ENCODE measurements around the gene RAD51B. TPM values are rescaled to one million over a fixed set of nuclear protein-coding genes. Genes with fewer than 3 reads are reported as not detected.

Gene RAD51B
- total and polyA plus RNA-seq, 2 of the 13 experiments (the other 11 are each of a cell fraction or from before 2014, with no cell fraction given): 7.0 to 9.5 TPM

DNA sequence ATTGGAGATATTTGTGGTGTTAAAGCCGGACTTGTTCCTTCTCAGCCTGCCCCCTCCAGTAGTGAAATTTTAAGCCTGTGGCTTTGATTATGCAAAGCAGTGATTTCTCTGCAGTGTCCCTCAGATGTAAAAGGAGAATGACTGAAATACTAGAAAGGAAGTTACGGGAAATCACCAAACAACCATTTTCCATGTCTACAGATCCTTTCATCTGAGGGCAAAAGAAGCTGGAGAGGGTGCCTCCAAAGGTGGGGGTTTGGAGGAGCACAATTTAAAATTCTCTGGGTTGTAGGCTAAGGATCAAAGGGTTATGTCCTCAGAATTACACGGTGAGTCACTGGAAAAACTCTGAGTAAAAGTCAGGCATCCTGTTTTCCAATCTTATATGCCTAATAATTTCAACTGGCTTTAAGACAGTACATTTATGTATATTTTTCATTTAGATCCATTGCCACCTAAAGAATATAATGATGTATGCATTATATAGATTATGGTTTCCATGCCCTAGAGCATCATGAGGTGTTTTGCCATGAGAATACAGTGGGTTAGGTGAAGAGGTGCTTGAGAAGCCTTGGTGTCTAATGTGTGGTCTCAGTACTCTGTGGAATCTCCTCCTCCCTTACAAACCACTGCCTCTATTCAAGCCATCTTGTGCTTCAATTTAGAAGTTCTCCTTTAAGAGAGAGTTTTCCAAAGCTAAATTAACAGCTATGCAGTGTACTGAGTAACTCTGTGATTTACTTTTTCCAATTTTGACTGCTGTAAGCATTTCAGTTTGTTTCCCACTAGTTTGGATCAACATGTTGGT is 362.1 kb downstream of the RAD51B start:
- ChIA-PET CTCF (ENCODE audit: low intra/inter-chr PET ratio, low total read pairs) (no interaction called here), POLR2A (interaction anchor here (1.0 to 2.2 kb wide), 3 partner anchors 9 to 10 kb away, joined by 3 to 5 read pairs (median 4); no protein-coding TSS in a partner anchor)
- Histone ChIP-seq H3K36me3 (replicated peaks in 1 of 2; ENCODE audit: control insufficient read depth in 1 of 2, insufficient read depth in 2 of 2, low read length in 2 of 2) (no peaks in the 10 kb centered on the region), H3K4me1 (ENCODE audit: insufficient read depth, low read length) (peaks cover 24% of the 10 kb centered on the region), H4K20me1 (ENCODE audit: insufficient read depth, low read length) (no peaks in the 10 kb centered on the region), H3K27me3 (ENCODE audit: control insufficient read depth in 1 of 2, insufficient read depth in 2 of 2, low read length in 2 of 2) (no peaks in the 10 kb centered on the region), H3K9ac (ENCODE audit: insufficient read depth, low read depth, low read length) (no peak overlapping the region), H3K9me3 (ENCODE audit: low read length) (no peaks in the 10 kb centered on the region), H3K27ac (ENCODE audit: extremely low read length, insufficient read depth, low read length) (peak overlapping the region; percentile 10), H3K79me2 (ENCODE audit: insufficient read depth, low read length) (no peaks in the 10 kb centered on the region), H3K4me3 (replicated peaks in 1 of 3; ENCODE audit: insufficient read depth in 1 of 3, low read depth in 2 of 3, low read length in 3 of 3) (no peak overlapping the region), H2AFZ (ENCODE audit: low read length) (no peak overlapping the region), H3K4me2 (ENCODE audit: low read depth, low read length) (peak overlapping the region; percentile 13)
- DNase-seq (ENCODE audit: low spot score) (peak; percentile 68), FAIRE-seq (no peak), ATAC-seq (peak; percentile 66)
- no TSS peak for BruUV-seq (replicated peaks)
- intact Hi-C loops (cut with micrococcal nuclease; ENCODE audit: unreplicated experiment) (no loop called here), in situ Hi-C loops (cut with HindIII; ENCODE audit: extremely low pct_ligation_motif_present, low pct_unique_long_range_greater_than_20kb) (no loop called here)
- 60% methylated on average over 3 of the region's 3 CpGs for WGBS (ENCODE audit: low lambda C conversion rate)
- TF ChIP-seq GTF3A (CRISPR knock-in tag; conservative IDR thresholded peaks at IDR 0.05) (no peak), KDM2A (CRISPR knock-in tag; IDR thresholded peaks at IDR 0.05; ENCODE audit: borderline replicate concordance, low read depth) (no peak), CREB1 (IDR thresholded peaks at IDR 0.05) (no peak), CREB1 (CRISPR knock-in tag; IDR thresholded peaks at IDR 0.05) (no peak), HIVEP1 (CRISPR knock-in tag; IDR thresholded peaks at IDR 0.05) (no peak), ZNF569 (CRISPR knock-in tag; IDR thresholded peaks at IDR 0.05; ENCODE audit: borderline replicate concordance) (no peak), ZFP36L2 (CRISPR knock-in tag; IDR thresholded peaks at IDR 0.05) (no peak), SYNCRIP (IDR thresholded peaks at IDR 0.05; ENCODE audit: insufficient read depth, low read depth, low read length) (no peak), FOXA1 (IDR thresholded peaks at IDR 0.05) (no peak), FOXA1 (CRISPR knock-in tag; IDR thresholded peaks at IDR 0.05) (no peak), PAWR (CRISPR knock-in tag; IDR thresholded peaks at IDR 0.05; ENCODE audit: borderline replicate concordance) (no peak), EZH2 (conservative IDR thresholded peaks at IDR 0.05; ENCODE audit: low read depth, low read length) (no peak)
- TF ChIP-seq, protein P1, sequence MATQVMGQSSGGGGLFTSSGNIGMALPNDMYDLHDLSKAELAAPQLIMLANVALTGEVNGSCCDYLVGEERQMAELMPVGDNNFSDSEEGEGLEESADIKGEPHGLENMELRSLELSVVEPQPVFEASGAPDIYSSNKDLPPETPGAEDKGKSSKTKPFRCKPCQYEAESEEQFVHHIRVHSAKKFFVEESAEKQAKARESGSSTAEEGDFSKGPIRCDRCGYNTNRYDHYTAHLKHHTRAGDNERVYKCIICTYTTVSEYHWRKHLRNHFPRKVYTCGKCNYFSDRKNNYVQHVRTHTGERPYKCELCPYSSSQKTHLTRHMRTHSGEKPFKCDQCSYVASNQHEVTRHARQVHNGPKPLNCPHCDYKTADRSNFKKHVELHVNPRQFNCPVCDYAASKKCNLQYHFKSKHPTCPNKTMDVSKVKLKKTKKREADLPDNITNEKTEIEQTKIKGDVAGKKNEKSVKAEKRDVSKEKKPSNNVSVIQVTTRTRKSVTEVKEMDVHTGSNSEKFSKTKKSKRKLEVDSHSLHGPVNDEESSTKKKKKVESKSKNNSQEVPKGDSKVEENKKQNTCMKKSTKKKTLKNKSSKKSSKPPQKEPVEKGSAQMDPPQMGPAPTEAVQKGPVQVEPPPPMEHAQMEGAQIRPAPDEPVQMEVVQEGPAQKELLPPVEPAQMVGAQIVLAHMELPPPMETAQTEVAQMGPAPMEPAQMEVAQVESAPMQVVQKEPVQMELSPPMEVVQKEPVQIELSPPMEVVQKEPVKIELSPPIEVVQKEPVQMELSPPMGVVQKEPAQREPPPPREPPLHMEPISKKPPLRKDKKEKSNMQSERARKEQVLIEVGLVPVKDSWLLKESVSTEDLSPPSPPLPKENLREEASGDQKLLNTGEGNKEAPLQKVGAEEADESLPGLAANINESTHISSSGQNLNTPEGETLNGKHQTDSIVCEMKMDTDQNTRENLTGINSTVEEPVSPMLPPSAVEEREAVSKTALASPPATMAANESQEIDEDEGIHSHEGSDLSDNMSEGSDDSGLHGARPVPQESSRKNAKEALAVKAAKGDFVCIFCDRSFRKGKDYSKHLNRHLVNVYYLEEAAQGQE (IDR thresholded peaks at IDR 0.05; ENCODE audit: borderline replicate concordance in 1 of 2, low read depth in 1 of 2, low read length in 2 of 2): no peak
- TF ChIP-seq, protein P2, sequence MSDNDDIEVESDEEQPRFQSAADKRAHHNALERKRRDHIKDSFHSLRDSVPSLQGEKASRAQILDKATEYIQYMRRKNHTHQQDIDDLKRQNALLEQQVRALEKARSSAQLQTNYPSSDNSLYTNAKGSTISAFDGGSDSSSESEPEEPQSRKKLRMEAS (IDR thresholded peaks at IDR 0.05): no peak
- TF ChIP-seq, protein P3, sequence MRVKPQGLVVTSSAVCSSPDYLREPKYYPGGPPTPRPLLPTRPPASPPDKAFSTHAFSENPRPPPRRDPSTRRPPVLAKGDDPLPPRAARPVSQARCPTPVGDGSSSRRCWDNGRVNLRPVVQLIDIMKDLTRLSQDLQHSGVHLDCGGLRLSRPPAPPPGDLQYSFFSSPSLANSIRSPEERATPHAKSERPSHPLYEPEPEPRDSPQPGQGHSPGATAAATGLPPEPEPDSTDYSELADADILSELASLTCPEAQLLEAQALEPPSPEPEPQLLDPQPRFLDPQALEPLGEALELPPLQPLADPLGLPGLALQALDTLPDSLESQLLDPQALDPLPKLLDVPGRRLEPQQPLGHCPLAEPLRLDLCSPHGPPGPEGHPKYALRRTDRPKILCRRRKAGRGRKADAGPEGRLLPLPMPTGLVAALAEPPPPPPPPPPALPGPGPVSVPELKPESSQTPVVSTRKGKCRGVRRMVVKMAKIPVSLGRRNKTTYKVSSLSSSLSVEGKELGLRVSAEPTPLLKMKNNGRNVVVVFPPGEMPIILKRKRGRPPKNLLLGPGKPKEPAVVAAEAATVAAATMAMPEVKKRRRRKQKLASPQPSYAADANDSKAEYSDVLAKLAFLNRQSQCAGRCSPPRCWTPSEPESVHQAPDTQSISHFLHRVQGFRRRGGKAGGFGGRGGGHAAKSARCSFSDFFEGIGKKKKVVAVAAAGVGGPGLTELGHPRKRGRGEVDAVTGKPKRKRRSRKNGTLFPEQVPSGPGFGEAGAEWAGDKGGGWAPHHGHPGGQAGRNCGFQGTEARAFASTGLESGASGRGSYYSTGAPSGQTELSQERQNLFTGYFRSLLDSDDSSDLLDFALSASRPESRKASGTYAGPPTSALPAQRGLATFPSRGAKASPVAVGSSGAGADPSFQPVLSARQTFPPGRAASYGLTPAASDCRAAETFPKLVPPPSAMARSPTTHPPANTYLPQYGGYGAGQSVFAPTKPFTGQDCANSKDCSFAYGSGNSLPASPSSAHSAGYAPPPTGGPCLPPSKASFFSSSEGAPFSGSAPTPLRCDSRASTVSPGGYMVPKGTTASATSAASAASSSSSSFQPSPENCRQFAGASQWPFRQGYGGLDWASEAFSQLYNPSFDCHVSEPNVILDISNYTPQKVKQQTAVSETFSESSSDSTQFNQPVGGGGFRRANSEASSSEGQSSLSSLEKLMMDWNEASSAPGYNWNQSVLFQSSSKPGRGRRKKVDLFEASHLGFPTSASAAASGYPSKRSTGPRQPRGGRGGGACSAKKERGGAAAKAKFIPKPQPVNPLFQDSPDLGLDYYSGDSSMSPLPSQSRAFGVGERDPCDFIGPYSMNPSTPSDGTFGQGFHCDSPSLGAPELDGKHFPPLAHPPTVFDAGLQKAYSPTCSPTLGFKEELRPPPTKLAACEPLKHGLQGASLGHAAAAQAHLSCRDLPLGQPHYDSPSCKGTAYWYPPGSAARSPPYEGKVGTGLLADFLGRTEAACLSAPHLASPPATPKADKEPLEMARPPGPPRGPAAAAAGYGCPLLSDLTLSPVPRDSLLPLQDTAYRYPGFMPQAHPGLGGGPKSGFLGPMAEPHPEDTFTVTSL (CRISPR knock-in tag; IDR thresholded peaks at IDR 0.05; ENCODE audit: borderline replicate concordance): peak; percentile 38; the same call in 1 of the 2 replicates

Measured in HepG2 (cell line).